Liver (tissue), 9 donors: ENCODE results near the gene ZDHHC11B. TPM values are rescaled to one million over a fixed set of nuclear protein-coding genes. Genes with fewer than 3 reads are reported as not detected.
A peak's percentile ranks its signal among the peaks of the same experiment; 100 is the strongest.

ENCODE experiments used
- DNase-seq: peaks from one replicate; pipeline ENCODE4 v3.0.0-alpha.2; 2017; ENCODE audit warnings: low spot score
- H3K27ac ChIP-seq, 2 donors: one replicate each; pipeline ENCODE4 v1.7.0; 2013; ENCODE audit warnings: inconsistent platforms in 2 of 2, low read length in 2 of 2, control low read depth in 1 of 2, low read depth in 1 of 2, mild to moderate bottlenecking in 1 of 2
- H3K27me3 ChIP-seq, 4 donors: one replicate each; pipeline versions ENCODE4 v1.6.1 to v1.7.0; 2013; ENCODE audit warnings: low read length in 3 of 4, inconsistent platforms in 1 of 4, mild to moderate bottlenecking in 1 of 4, moderate library complexity in 1 of 4; ENCODE audit not compliant: control insufficient read depth in 4 of 4, insufficient read depth in 4 of 4
- H3K36me3 ChIP-seq, 4 donors: one replicate each; pipeline versions ENCODE4 v1.6.1 to v1.7.0; 2013; ENCODE audit warnings: low read length in 3 of 4, mild to moderate bottlenecking in 3 of 4, low read depth in 1 of 4, moderate library complexity in 1 of 4; ENCODE audit not compliant: control insufficient read depth in 4 of 4, insufficient read depth in 3 of 4
- H3K4me1 ChIP-seq, 4 donors: one replicate each; pipeline versions ENCODE4 v1.6.1 to v1.7.0; 2013; ENCODE audit warnings: low read length in 3 of 4, mild to moderate bottlenecking in 3 of 4, moderate library complexity in 1 of 4; ENCODE audit not compliant: control insufficient read depth in 4 of 4, insufficient read depth in 4 of 4
- H3K4me3 ChIP-seq, 3 donors: one replicate each; pipeline versions ENCODE4 v1.6.1 to v1.7.0; 2013; ENCODE audit warnings: low read length in 3 of 3, control low read depth in 1 of 3, low read depth in 1 of 3, mild to moderate bottlenecking in 1 of 3
- H3K9ac ChIP-seq, 2 donors: one replicate each; pipeline ENCODE4 v1.7.0; 2013; ENCODE audit warnings: low read length in 2 of 2, mild to moderate bottlenecking in 2 of 2, moderate library complexity in 2 of 2, control low read depth in 1 of 2, low read depth in 1 of 2
- H3K9me3 ChIP-seq, 4 donors: one replicate each; pipeline versions ENCODE4 v1.6.1 to v1.7.0; 2013; ENCODE audit warnings: low read length in 3 of 4; ENCODE audit not compliant: control insufficient read depth in 4 of 4
- CTCF ChIP-seq: fragments of 150-350 bp; IDR thresholded peaks from 2 replicates; pipeline ENCODE4 v1.5.1; 2017; ENCODE audit warnings: improper control_type of control experiment, low read depth, low read length; ENCODE audit not compliant: missing input control
- EGR1 ChIP-seq, 2 donors: IDR thresholded peaks; 2 replicates each; pipeline ENCODE4 v1.6.1; 2016 to 2018; ENCODE audit warnings: antibody characterized with exemption in 2 of 2, low read depth in 2 of 2
- FOXA1 ChIP-seq: IDR thresholded peaks from 2 replicates; pipeline ENCODE4 v1.6.1; 2016; ENCODE audit warnings: antibody characterized with exemption
- FOXA2 ChIP-seq: IDR thresholded peaks from 2 replicates; pipeline ENCODE4 v1.6.1; 2016; ENCODE audit warnings: antibody characterized with exemption
- HNF4A ChIP-seq, 2 donors: conservative IDR thresholded peaks; 2 replicates each; pipeline ENCODE4 v1.6.1; 2016; ENCODE audit warnings: antibody characterized with exemption in 2 of 2, mild to moderate bottlenecking in 2 of 2
- HNF4G ChIP-seq: IDR thresholded peaks from 2 replicates; pipeline ENCODE4 v1.6.1; 2016; ENCODE audit warnings: antibody characterized with exemption
- RAD21 ChIP-seq, 2 donors: IDR thresholded peaks; 2 replicates each; pipeline ENCODE4 v1.6.1; 2016; ENCODE audit warnings: antibody characterized with exemption in 2 of 2, mild to moderate bottlenecking in 2 of 2
- REST ChIP-seq: IDR thresholded peaks from 2 replicates; pipeline ENCODE4 v1.6.1; 2016; ENCODE audit warnings: antibody characterized with exemption, mild to moderate bottlenecking
- RXRA ChIP-seq, 2 donors: IDR thresholded peaks; 2 replicates each; pipeline ENCODE4 v1.6.1; 2017 to 2018; ENCODE audit warnings: antibody characterized with exemption in 2 of 2, mild to moderate bottlenecking in 1 of 2
- SP1 ChIP-seq: IDR thresholded peaks from 2 replicates; pipeline ENCODE4 v1.6.1; 2018; ENCODE audit warnings: antibody characterized with exemption, mild to moderate bottlenecking
- YY1 ChIP-seq: IDR thresholded peaks from 2 replicates; pipeline ENCODE4 v1.6.1; 2016; ENCODE audit warnings: antibody characterized with exemption, mild to moderate bottlenecking
- ZBTB33 ChIP-seq: IDR thresholded peaks from 2 replicates; pipeline ENCODE4 v1.6.1; 2016; ENCODE audit warnings: antibody characterized with exemption
- WGBS: extraction: QIAGEN DNeasy Blood & Tissue Kit; methylation state at CpG from one replicate; pipeline ENCODE4 v1.1.7; 2013; 5-methylcytosine and 5-hydroxymethylcytosine counted together
- polyA plus RNA-seq, 2 donors: library from polyadenylated mRNA; stranded (reverse) in 1 of 2; unstranded in 1 of 2; fragments of 200-250 nt in 1 of 2; fragments of >200 nt in 1 of 2; fragmentation: Nextera tagmentation in 1 of 2; extraction: Ambion mirVana in 1 of 2; gene quantifications; one replicate each; pipeline versions ENCODE4 v1.2.1 to v1.2.3, GENCODE V29; 2013 to 2015
- total RNA-seq, 2 donors: library from RNA; depleted of rRNA; stranded (reverse); fragments of >200 nt; gene quantifications; one replicate each; pipeline ENCODE4 v1.2.3, GENCODE V29; 2014
- donor health status: healthy.
- donor health status: healthy.
- donor health status: healthy.
- donor health status: healthy.
- donor health status: healthy.

Gene ZDHHC11B
- total and polyA plus RNA-seq, 4 donors, result 0.37 to 2.1 (median 0.62) TPM

- Histone ChIP-seq H3K27me3 (no peaks in the 10 kb centered on the region), H3K9me3 (no peaks in the 10 kb centered on the region), H3K9ac (no peak overlapping the region), H3K27ac (no peak overlapping the region), H3K4me1 (peaks cover 0 to 19% (median 9%) of the 10 kb centered on the region in 4 donors), H3K4me3 (no peak overlapping the region), H3K36me3 (peaks cover 0 to 6% (median 3%) of the 10 kb centered on the region in 4 donors)
- DNase-seq, result no peak
- 98% methylated on average over 20 of the region's 20 CpGs for WGBS
- TF ChIP-seq RAD21 (IDR thresholded peaks at IDR 0.05) (no peak), FOXA2 (no peak), HNF4A (conservative IDR thresholded peaks at IDR 0.05) (no peak), HNF4G (no peak), ZBTB33 (no peak), SP1 (no peak), EGR1 (IDR thresholded peaks at IDR 0.05; ENCODE audit: low read depth in 2 of 2) (no peak), FOXA1 (no peak), YY1 (no peak), RXRA (IDR thresholded peaks at IDR 0.05) (no peak), REST (no peak), CTCF (no peak)
Measured at GRCh38 chr5:664994-665360, 119.6 kb downstream of the ZDHHC11B start.

GRCh38 chr5:664343-664993 is 120.1 kb downstream of the ZDHHC11B start:
- Histone ChIP-seq H3K9ac (no peak overlapping the region), H3K4me3 (no peak overlapping the region), H3K4me1 (peaks cover 0 to 19% (median 9%) of the 10 kb centered on the region in 4 donors), H3K27ac (peak overlapping the region in 1 of 2 donors; percentile 25), H3K27me3 (no peaks in the 10 kb centered on the region), H3K9me3 (no peaks in the 10 kb centered on the region), H3K36me3 (peaks cover 0 to 8% (median 5%) of the 10 kb centered on the region in 4 donors)
- no peak for DNase-seq
- 51% methylated on average over 24 of the region's 24 CpGs for WGBS
- TF ChIP-seq RXRA (IDR thresholded peaks at IDR 0.05), result peak; percentile 39 to 63
- TF ChIP-seq CTCF, result no peak
- TF ChIP-seq RAD21 (IDR thresholded peaks at IDR 0.05), result peak in 1 of 2 donors; percentile 37
- TF ChIP-seq SP1, result peak; percentile 20
- peak; percentile 25 to 50 for TF ChIP-seq HNF4A (conservative IDR thresholded peaks at IDR 0.05)
